ENCODE measurements around the gene BANP. TPM values are rescaled to one million over a fixed set of nuclear protein-coding genes. Genes with fewer than 3 reads are reported as not detected.

Gene BANP
- total RNA-seq, 1 experiment from 2014 or later: 37.2 TPM

- intact Hi-C loops (cut with micrococcal nuclease): no loop called here
- no peak for TF ChIP-seq POLR2A (IDR thresholded peaks at IDR 0.05; ENCODE audit: borderline replicate concordance, extremely low read depth, insufficient read depth, insufficient read length)
- TF ChIP-seq ZNF274 (IDR thresholded peaks at IDR 0.05; ENCODE audit: low read depth, low read length): no peak
- no peak for TF ChIP-seq REST (IDR thresholded peaks at IDR 0.05; ENCODE audit: low read depth)
- TF ChIP-seq CTCF (IDR thresholded peaks at IDR 0.05 in 2 of 3, conservative IDR thresholded peaks at IDR 0.05 in 1 of 3; ENCODE audit: borderline replicate concordance in 1 of 3, insufficient read depth in 1 of 3, low read depth in 2 of 3, low read length in 2 of 3): no peak
- no peak for TF ChIP-seq EZH2 (IDR thresholded peaks at IDR 0.05)
- no peak for TF ChIP-seq ELF1 (IDR thresholded peaks at IDR 0.05; ENCODE audit: borderline replicate concordance, low read depth)
- TF ChIP-seq CEBPB (IDR thresholded peaks at IDR 0.05; ENCODE audit: low read depth): no peak
- TF ChIP-seq YY1 (IDR thresholded peaks at IDR 0.05; ENCODE audit: extremely low read depth, insufficient replicate concordance, low read depth, low read length): no peak
- TF ChIP-seq EGR1 (IDR thresholded peaks at IDR 0.05; ENCODE audit: low read depth): no peak
- TF ChIP-seq RAD21 (IDR thresholded peaks at IDR 0.05; ENCODE audit: low read depth): no peak
- POLR2A ChIA-PET: no interaction called here
- no peak overlapping the region for H3K27ac ChIP-seq (ENCODE audit: low read depth, low read length)
- RAD21 ChIA-PET (ENCODE audit: low non-redundant PET in 1 of 2, low total read pairs in 2 of 2, uncharacterized antibody in 2 of 2, unreplicated experiment in 2 of 2): no interaction called here
- no peak for ATAC-seq
- no peaks in the 10 kb centered on the region for H3K9me2 ChIP-seq (ENCODE audit: insufficient read depth)
- DNase-seq (ENCODE audit: low read depth, low spot score): no peak
- H3K27me3 ChIP-seq (ENCODE audit: insufficient read depth, low read length): no peaks in the 10 kb centered on the region
- H3K4me3 ChIP-seq (replicated peaks in 1 of 2; ENCODE audit: low read depth in 1 of 2, low read length in 2 of 2): no peak overlapping the region
- no peak overlapping the region for H2AFZ ChIP-seq (ENCODE audit: low read depth, low read length, poor library complexity, severe bottlenecking)
- peaks cover 0 to 4% of the 10 kb centered on the region in 2 experiments; a peak in 1 of 4 replicates for H3K4me1 ChIP-seq (ENCODE audit: control insufficient read depth in 1 of 2, insufficient read depth in 2 of 2, low read length in 2 of 2)
- H3K4me2 ChIP-seq (ENCODE audit: low read length): no peak overlapping the region
- CTCF ChIA-PET: interaction anchor here (0.6 kb wide), 1 partner anchor 153 kb away, joined by 3 read pairs; no protein-coding TSS in a partner anchor
- no peak overlapping the region for H3K9ac ChIP-seq (ENCODE audit: low read length)
- H3K79me2 ChIP-seq (ENCODE audit: insufficient read depth, low read length): no peaks in the 10 kb centered on the region
- no peaks in the 10 kb centered on the region for H4K20me1 ChIP-seq (ENCODE audit: insufficient read depth)
- no peaks in the 10 kb centered on the region for H3K9me3 ChIP-seq (ENCODE audit: control insufficient read depth in 1 of 2, insufficient read depth in 1 of 2, low read depth in 1 of 2, low read length in 2 of 2)
- no TSS peak for BruUV-seq (replicated peaks)
- no peaks in the 10 kb centered on the region for H3K36me3 ChIP-seq (ENCODE audit: control insufficient read depth in 1 of 2, insufficient read depth in 2 of 2, low read length in 2 of 2)
Observed at GRCh38 chr16:87929986-87930385, 21.2 kb upstream of the BANP start.

Data from HCT116 (cell line).